ENCODE data around the gene CARNS1. TPM values are rescaled to one million over a fixed set of nuclear protein-coding genes. Genes with fewer than 3 reads are reported as not detected.

Gene CARNS1
- total and polyA plus RNA-seq, 2 of the 13 experiments (the other 11 are each of a cell fraction or from before 2014, with no cell fraction given): not detected

- H3K36me3 ChIP-seq (replicated peaks in 1 of 2; ENCODE audit: control insufficient read depth in 1 of 2, insufficient read depth in 2 of 2, low read length in 2 of 2): peaks cover 0 to 2% of the 10 kb centered on the region in 2 experiments; a peak in 1 of 5 replicates
- 39% methylated on average over 6 of the region's 6 CpGs for WGBS (ENCODE audit: low lambda C conversion rate)
- no peaks in the 10 kb centered on the region for H3K9me3 ChIP-seq (ENCODE audit: low read length)
- H4K20me1 ChIP-seq (ENCODE audit: insufficient read depth, low read length): no peaks in the 10 kb centered on the region
- H3K79me2 ChIP-seq (ENCODE audit: insufficient read depth, low read length): peaks cover 10% of the 10 kb centered on the region
- H3K4me1 ChIP-seq (ENCODE audit: insufficient read depth, low read length): peaks cover 43% of the 10 kb centered on the region
- no peak overlapping the region for H3K9ac ChIP-seq (ENCODE audit: insufficient read depth, low read depth, low read length)
- ChIA-PET CTCF (ENCODE audit: low intra/inter-chr PET ratio, low total read pairs) (interaction anchor here (2.4 kb wide), 1 partner anchor 116 kb away, joined by 18 read pairs; the partner anchor contains the start of gene PITPNM1), POLR2A (interaction anchor here (0.9 to 1.3 kb wide), 4 partner anchors 12 to 93 kb away, joined by 3 to 9 read pairs (median 3); partner anchors contain the start of genes AIP, POLD4 and PPP1CA)
- no TSS peak for BruUV-seq (replicated peaks)
- ATAC-seq (peak; percentile 65), DNase-seq (ENCODE audit: low spot score) (peak; percentile 64), FAIRE-seq (peak; percentile 88)
- H3K27ac ChIP-seq (ENCODE audit: extremely low read length, insufficient read depth, low read length): no peak overlapping the region
- no peak overlapping the region for H3K4me2 ChIP-seq (ENCODE audit: low read depth, low read length)
- in situ Hi-C loops (cut with HindIII; ENCODE audit: extremely low pct_ligation_motif_present, low pct_unique_long_range_greater_than_20kb) (loop anchor here (5.0 kb wide), 1 partner anchor 37 kb away; the partner anchor contains the start of gene POLD4), intact Hi-C loops (cut with micrococcal nuclease; ENCODE audit: unreplicated experiment) (loop anchor here (1.0 to 10.0 kb wide), 2 partner anchors 116 to 145 kb away; partner anchors contain the start of gene PITPNM1)
- H3K27me3 ChIP-seq (ENCODE audit: control insufficient read depth in 1 of 2, insufficient read depth in 2 of 2, low read length in 2 of 2): peaks cover 1 to 18% of the 10 kb centered on the region in 2 experiments; a peak in 3 of 5 replicates
- H2AFZ ChIP-seq (ENCODE audit: low read length): no peak overlapping the region
- no peak overlapping the region for H3K4me3 ChIP-seq (replicated peaks in 1 of 3; ENCODE audit: insufficient read depth in 1 of 3, low read depth in 2 of 3, low read length in 3 of 3)
- TF ChIP-seq ZFX (CRISPR knock-in tag; IDR thresholded peaks at IDR 0.05; ENCODE audit: low read depth) (peak; percentile 62; the same call in 1 of the 2 replicates), SMC3 (IDR thresholded peaks at IDR 0.05; ENCODE audit: low read length) (peak; percentile 64), XRCC5 (optimal IDR thresholded peaks at IDR 0.05; ENCODE audit: low read length) (peak; percentile 87), HOXA9 (CRISPR knock-in tag; IDR thresholded peaks at IDR 0.05; ENCODE audit: borderline replicate concordance) (no peak), ZFP91 (CRISPR knock-in tag; IDR thresholded peaks at IDR 0.05; ENCODE audit: borderline replicate concordance) (peak; percentile 33; the same call in 1 of the 2 replicates), TERF1 (CRISPR knock-in tag; IDR thresholded peaks at IDR 0.05) (no peak), TMF1 (CRISPR knock-in tag; IDR thresholded peaks at IDR 0.05; ENCODE audit: low read depth) (0 out of 2 replicates have a peak, but pooled peaks have one; percentile 34), CEBPG (CRISPR knock-in tag; IDR thresholded peaks at IDR 0.05) (peak; percentile 18; the same call in 1 of the 2 replicates), STAG1 (CRISPR knock-in tag; IDR thresholded peaks at IDR 0.05) (peak; percentile 83), RAD21 (CRISPR knock-in tag; IDR thresholded peaks at IDR 0.05) (peak; percentile 73), TCF7L2 (IDR thresholded peaks at IDR 0.05; ENCODE audit: low read depth, low read length) (no peak), FOXA3 (CRISPR knock-in tag; IDR thresholded peaks at IDR 0.05) (peak; percentile 50; the same call in 1 of the 2 replicates), NFE2 (CRISPR knock-in tag; IDR thresholded peaks at IDR 0.05) (no peak), THAP11 (CRISPR knock-in tag; IDR thresholded peaks at IDR 0.05) (0 out of 2 replicates have a peak, but pooled peaks have one; percentile 24), NONO (IDR thresholded peaks at IDR 0.05) (no peak), NONO (CRISPR knock-in tag; conservative IDR thresholded peaks at IDR 0.05) (peak; percentile 30; the same call in 1 of the 2 replicates), SP4 (CRISPR knock-in tag; IDR thresholded peaks at IDR 0.05) (peak; percentile 16; the same call in 1 of the 2 replicates)
- TF ChIP-seq, protein P1, sequence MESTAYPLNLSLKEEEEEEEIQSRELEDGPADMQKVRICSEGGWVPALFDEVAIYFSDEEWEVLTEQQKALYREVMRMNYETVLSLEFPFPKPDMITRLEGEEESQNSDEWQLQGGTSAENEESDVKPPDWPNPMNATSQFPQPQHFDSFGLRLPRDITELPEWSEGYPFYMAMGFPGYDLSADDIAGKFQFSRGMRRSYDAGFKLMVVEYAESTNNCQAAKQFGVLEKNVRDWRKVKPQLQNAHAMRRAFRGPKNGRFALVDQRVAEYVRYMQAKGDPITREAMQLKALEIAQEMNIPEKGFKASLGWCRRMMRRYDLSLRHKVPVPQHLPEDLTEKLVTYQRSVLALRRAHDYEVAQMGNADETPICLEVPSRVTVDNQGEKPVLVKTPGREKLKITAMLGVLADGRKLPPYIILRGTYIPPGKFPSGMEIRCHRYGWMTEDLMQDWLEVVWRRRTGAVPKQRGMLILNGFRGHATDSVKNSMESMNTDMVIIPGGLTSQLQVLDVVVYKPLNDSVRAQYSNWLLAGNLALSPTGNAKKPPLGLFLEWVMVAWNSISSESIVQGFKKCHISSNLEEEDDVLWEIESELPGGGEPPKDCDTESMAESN (CRISPR knock-in tag; conservative IDR thresholded peaks at IDR 0.05): 0 out of 2 replicates have a peak, but pooled peaks have one; percentile 42
- TF ChIP-seq, protein P2, sequence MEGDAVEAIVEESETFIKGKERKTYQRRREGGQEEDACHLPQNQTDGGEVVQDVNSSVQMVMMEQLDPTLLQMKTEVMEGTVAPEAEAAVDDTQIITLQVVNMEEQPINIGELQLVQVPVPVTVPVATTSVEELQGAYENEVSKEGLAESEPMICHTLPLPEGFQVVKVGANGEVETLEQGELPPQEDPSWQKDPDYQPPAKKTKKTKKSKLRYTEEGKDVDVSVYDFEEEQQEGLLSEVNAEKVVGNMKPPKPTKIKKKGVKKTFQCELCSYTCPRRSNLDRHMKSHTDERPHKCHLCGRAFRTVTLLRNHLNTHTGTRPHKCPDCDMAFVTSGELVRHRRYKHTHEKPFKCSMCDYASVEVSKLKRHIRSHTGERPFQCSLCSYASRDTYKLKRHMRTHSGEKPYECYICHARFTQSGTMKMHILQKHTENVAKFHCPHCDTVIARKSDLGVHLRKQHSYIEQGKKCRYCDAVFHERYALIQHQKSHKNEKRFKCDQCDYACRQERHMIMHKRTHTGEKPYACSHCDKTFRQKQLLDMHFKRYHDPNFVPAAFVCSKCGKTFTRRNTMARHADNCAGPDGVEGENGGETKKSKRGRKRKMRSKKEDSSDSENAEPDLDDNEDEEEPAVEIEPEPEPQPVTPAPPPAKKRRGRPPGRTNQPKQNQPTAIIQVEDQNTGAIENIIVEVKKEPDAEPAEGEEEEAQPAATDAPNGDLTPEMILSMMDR (CRISPR knock-in tag; IDR thresholded peaks at IDR 0.05): peak; percentile 85
These were observed 26.0 kb upstream of the CARNS1 start for GRCh38 chr11:67389477-67389876.
